GF-D8 (cell line): Measurements from ENCODE around the gene CDHR2.
A peak's percentile ranks its signal among the peaks of the same experiment; 100 is the strongest.
"Not testable (repeated sequence)": the region's sequence is repeated elsewhere in the genome, so short reads cannot be mapped to it uniquely, and the experiment has no call there.

Experiments
- DNase-seq: peaks from one replicate; lab custom pipeline; 2025; lab: John Stamatoyannopoulos, UW

Gene CDHR2

DNA sequence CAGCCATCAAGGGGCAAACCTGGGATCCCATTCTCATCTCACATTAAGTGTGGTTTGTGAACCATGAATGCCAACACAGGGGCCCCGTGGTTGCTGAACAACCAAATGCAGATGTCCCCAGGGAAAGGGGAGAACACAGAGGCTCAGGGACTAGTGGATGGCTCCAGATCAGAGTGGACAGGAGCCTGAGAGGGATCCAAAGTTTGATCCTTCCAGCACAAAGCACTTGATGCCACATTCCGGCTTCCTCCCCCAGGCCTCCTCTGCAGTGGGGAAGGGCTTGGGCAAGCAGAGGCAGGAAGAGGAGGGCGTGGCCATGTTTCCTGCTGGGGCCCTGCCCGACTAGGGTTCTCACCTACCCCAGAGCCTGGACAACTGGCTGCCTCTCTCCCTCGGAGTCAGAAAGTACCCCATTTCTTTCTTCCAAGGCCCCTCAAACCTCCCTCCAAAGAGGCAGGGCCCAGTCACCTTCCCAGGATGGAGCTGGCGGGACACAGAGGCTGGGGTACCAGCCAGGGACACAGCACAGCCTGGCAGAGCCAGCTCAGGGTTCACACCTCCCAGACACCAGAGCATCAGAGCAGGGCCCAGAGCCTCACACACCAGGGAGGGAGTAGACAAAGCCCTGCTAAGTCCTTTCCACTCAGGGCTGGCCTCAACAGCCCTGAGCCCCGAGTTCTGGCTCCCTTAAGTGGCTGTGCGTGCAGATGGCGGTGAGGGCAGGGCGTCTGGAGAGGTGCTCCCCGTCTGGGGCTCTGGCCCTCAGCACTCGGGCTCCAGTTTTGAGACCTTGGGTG lies 7.6 kb upstream of the CDHR2 start:
- peak; percentile 66 for DNase-seq

DNA sequence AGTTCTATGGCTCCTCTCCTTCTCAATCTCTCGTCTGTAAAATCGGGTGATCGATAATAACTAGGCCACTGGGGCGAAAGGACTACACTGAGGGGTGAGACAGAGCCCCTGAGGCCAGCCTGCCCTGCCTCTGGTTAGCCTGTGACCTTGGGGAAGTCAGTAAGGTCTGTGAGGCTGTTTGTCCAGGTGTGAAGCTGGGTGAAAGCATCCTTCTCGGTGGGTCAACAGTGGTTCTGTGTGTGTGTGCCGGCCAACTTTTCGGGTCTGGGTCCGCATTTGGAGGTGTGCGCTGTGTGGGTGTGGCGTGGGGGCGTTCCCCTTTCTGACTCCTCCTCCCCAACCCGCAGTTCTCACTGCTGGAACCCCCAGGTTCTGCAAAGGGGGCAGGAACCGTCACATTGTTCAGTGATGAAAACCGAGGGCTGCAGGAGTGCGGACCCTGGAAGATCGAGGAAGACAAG lies 7.0 kb upstream of the CDHR2 start:
- peak; percentile 29 for DNase-seq

- no peak for DNase-seq
Observed at GRCh38 chr5:176542596-176543427, 6.3 kb upstream of the CDHR2 start.

DNA sequence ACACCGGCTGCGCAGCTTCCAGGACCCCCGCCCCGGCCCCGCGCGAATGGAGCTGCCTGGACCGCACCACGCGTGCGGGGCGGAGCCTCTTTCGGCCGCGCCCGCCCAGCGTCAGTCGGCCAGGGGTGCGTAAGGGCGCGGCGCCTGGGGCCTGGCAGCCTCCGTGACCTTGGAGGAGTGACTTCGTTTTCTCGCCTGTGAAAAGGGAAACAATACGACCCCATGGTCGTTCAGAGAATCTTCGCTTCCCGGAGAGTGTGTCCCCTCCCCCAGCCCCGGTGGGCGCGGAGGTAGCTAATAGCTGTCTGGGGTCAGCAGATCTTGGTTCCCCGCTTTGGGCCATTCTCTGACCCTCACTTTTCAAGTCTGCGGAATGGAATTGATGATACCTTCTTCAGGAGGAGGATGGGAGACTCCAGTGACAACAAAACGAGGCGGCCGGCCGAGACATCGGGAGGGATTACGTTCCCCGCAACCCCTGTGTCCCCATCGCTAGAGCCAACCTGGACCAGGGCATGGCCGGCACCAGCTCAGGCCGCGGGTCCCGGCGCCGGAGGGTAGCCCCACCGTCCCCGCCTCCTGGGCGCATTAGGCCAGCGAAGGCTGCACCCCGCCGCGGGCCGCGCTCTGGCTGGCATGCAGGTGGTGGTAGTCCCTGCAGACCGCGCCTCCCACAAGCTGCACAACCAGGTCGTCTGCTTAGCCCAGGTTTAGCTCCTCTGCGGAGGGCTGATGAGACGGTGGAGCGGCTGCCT lies 5.5 kb upstream of the CDHR2 start:
- DNase-seq = peak; percentile 48

GRCh38 chr5:176545388-176545736 lies 3.8 kb upstream of the CDHR2 start:
- no peak for DNase-seq

- no peak for DNase-seq
Observed at GRCh38 chr5:176545737-176546509, 3.2 kb upstream of the CDHR2 start.

GRCh38 chr5:176547802-176548201 lies 1.3 kb upstream of the CDHR2 start:
- no peak for DNase-seq

DNA sequence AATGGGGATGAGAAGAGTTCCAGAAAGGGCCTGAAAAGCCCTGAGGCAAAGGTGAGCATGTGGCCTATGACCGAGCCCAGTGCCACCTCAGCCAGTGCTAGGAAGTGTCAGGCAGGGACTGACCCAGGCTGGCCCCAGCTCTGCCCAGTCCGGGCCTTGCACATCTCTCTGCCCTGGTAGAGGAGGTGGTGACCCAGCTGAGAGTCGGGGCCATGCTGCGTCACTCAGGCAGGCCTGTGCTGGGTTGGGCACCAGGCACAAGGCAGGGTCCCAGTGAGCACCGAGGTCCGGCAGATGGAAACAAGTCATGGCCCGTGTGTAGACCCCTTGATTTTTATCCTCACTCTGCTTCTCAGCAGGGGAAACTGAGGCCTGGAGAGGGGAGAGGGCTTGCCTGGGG lies 729 bp downstream of the CDHR2 start:
- no peak for DNase-seq

- no peak for DNase-seq
Observed at GRCh38 chr5:176550275-176550831, 1.2 kb downstream of the CDHR2 start.

DNA sequence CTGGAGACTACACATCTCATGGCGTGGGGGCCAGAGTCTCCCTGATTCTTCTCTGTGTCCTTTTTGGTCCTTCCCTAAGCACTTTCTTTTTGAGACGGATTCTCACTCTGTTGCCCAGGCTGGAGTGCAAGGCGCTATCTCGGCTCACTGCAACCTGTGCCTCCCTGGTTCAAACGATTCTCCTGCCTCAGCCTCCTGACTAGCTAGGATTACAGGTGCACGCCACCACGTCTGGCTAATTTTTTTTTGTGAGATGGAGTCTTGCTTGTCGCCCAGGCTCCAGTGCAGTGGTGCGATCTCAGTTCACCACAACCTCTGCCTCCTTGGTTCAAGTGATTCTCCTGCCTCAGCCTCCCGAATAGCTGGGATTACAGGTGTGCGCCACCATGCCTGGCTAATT lies 1.8 kb downstream of the CDHR2 start:
- DNase-seq = not testable (repeated sequence)

GRCh38 chr5:176552332-176552869 lies 3.3 kb downstream of the CDHR2 start:
- no peak for DNase-seq

- no peak for DNase-seq
Observed at GRCh38 chr5:176553260-176554085, 4.3 kb downstream of the CDHR2 start.

DNA sequence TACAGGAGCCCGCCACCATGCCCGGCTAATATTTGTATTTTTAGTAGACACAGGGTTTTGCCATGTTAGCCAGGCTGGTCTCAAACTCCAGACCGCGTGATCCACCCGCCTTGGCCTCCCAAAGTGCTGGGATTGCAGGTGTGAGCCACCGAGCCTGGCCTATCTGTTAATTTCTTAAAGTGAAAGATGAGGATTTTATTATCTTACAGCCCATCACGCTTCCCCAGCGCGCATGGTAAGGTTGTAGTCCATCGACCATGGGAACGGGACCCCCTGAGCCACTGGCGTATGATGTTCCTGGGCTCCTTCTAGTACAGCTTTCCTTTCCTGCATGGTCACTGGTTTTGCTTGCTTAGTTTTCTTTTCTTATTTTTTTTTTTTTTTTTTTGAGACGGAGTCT lies 8.7 kb downstream of the CDHR2 start:
- no peak for DNase-seq

- DNase-seq = no peak
Observed at GRCh38 chr5:176559683-176560082, 10.5 kb downstream of the CDHR2 start.

DNA sequence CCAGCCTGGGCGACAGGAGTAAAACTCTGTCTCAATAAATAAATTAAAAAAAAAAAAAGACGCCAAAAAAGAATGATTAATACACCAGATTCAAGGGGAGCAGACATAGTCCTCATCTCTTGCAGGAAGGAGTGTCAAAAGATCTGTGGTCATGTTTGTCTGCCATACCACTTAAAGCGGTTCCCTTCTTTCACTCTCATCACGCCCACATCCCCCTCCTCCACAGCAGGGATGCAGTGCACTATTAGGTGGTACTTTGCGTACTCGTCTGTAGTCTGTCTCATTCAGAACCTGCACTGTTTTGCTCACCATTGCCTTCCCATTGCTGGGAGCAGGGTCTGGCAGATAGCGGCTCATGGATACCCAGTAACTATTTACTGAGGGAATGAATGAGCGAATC lies 11.2 kb downstream of the CDHR2 start:
- DNase-seq = no peak

DNA sequence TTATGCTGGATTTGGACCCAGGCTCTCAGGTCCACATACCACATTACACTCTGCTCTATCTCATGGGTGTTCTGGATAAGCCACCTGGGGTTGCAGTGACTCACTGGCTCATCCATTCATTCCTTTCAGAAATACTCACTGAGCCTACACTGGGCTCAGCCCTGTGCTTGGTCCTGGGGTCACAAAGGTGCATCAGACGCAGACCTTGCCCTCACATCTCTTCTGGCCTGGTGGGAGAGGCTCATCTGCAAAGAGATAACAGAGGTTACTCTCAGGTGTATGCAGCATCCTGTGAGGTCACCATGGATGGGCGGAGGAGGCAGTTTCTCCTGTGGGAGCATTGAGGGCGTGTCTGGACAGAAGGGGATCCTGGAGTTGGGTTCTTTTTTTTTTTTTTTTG lies 12.1 kb downstream of the CDHR2 start:
- DNase-seq = no peak

DNA sequence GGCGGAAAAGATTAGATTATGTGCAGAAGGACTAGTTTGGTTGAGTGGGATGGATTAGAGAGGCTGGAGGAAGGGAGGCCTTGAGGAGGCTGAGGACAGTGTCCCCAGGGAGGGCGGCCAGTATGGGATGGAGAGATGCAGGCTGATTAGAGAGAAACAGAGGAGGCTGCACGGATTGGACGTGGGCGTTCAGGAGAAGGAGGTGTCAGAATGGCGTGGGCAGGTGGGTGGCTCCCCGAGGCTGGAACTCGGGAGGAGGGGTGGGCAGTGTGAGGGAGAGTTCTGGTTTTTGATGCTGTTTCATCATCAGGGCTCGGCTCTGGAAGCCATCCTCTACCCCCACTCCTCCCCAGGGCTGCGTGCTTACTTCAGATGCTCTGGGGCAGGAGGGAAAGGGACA lies 13.0 kb downstream of the CDHR2 start:
- DNase-seq = no peak

GRCh38 chr5:176564002-176564401 lies 14.9 kb downstream of the CDHR2 start:
- DNase-seq = no peak

- DNase-seq = no peak
Observed at GRCh38 chr5:176565760-176566288, 16.7 kb downstream of the CDHR2 start.

DNA sequence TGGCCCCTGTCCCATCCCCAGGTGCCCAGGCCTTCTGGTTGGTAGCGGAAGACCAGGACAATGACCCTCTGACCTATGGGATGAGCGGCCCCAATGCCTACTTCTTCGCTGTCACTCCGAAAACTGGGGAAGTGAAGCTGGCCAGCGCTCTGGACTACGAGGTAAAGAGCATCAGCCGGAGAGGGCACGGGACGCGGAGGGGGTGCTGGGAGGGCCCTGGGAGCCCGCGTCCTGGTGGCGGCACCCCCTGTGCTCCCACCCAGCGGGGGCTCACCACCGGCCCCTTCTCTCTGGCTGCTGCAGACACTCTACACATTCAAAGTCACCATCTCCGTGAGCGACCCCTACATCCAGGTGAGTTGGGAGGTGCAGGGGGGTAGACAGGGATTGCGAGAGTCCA lies 19.5 kb downstream of the CDHR2 start:
- DNase-seq = no peak
